A549 (cell line): ENCODE results near the gene SLC17A9. TPM values are rescaled to one million over a fixed set of nuclear protein-coding genes. Genes with fewer than 3 reads are reported as not detected.

ENCODE experiments used
- ATAC-seq, 2 experiments: fragments of 200-7000 bp in 1 of 2; fragments of >200 bp in 1 of 2; cut with Nextera tagmentation in 1 of 2; cut with Tn5 transposase in 1 of 2; 3 replicates each; pipeline versions ENCODE4 v1.8.0 to v1.9.1; 2018 to 2020; ENCODE audit warnings: mild to moderate bottlenecking in 1 of 2, moderate library complexity in 1 of 2
- CTCF ChIA-PET: fragments of 300-600 bp; sonication (Branson Sonifier 250); formaldehyde crosslinking; extraction: SDS; loops from one replicate; lab custom pipeline; 2021; ENCODE audit warnings: antibody characterized with exemption, inconsistent platforms; lab: Yijun Ruan, JAX
- POLR2A ChIA-PET: fragments of 350-600 bp; formaldehyde crosslinking; extraction: SDS; loops from one replicate; lab custom pipeline; 2021; ENCODE audit warnings: antibody characterized with exemption, inconsistent platforms; lab: Yijun Ruan, JAX
- DNase-seq, 2 experiments: peaks; one replicate each; pipeline versions ENCODE4 v3.0.0 to v3.0.0-alpha.2; 2011 to 2016; ENCODE audit warnings: low read depth in 1 of 2, low spot score in 1 of 2
- FAIRE-seq: peaks from 2 replicates; lab custom pipeline; 2011; peaks lifted over from hg19 to GRCh38; lab: Jason Lieb, UNC
- H3K27ac ChIP-seq, 2 experiments: fragments of >200 bp; sonication (Bioruptor Twin); formaldehyde crosslinking; 3 replicates each; pipeline ENCODE4 v1.5.1; 2016 to 2017
- H3K4me1 ChIP-seq: fragments of >200 bp; sonication (Bioruptor Twin); formaldehyde crosslinking; 3 replicates; pipeline ENCODE4 v1.6.1; 2016
- H3K4me2 ChIP-seq: fragments of >200 bp; sonication (Bioruptor Twin); formaldehyde crosslinking; 3 replicates; pipeline ENCODE4 v1.6.1; 2016
- H3K4me3 ChIP-seq: fragments of >200 bp; sonication (Bioruptor Twin); formaldehyde crosslinking; 3 replicates; pipeline ENCODE4 v1.5.1; 2016
- H3K9me3 ChIP-seq: fragments of >200 bp; sonication (Bioruptor Twin); formaldehyde crosslinking; 3 replicates; pipeline ENCODE4 v1.6.1; 2016
- CBX2 ChIP-seq: fragments of 200-600 bp; sonication (generic); IDR thresholded peaks from 2 replicates; pipeline ENCODE4 v1.6.1; 2016; ENCODE audit warnings: low read depth, mild to moderate bottlenecking, borderline replicate concordance
- CEBPB ChIP-seq, 2 experiments: fragments of >200 bp in 1 of 2; sonication (Bioruptor Twin) in 1 of 2; formaldehyde crosslinking in 1 of 2; IDR thresholded peaks; 2 replicates each; pipeline ENCODE4 v1.6.1; 2012 to 2016
- CHD4 ChIP-seq: fragments of 200-600 bp; sonication (generic); IDR thresholded peaks from 2 replicates; pipeline ENCODE4 v1.6.1; 2016; ENCODE audit warnings: antibody characterized with exemption, mild to moderate bottlenecking, borderline replicate concordance
- EHMT2 ChIP-seq: fragments of 200-600 bp; sonication (generic); IDR thresholded peaks from 2 replicates; pipeline ENCODE4 v1.6.1; 2016; ENCODE audit warnings: antibody characterized with exemption, low read depth, mild to moderate bottlenecking, moderate library complexity
- EP300 ChIP-seq, 2 experiments: fragments of >200 bp; sonication (Bioruptor Twin); formaldehyde crosslinking; IDR thresholded peaks; 2 replicates in 1 of 2; 3 replicates in 1 of 2; pipeline ENCODE4 v1.6.1; 2016 to 2017
- ESRRA ChIP-seq: fragments of 150-350 bp; IDR thresholded peaks from 2 replicates; pipeline ENCODE4 v1.6.1; 2014; ENCODE audit warnings: mild to moderate bottlenecking, low read length, borderline replicate concordance
- FOSB ChIP-seq: fragments of 250-450 bp; sonication (Bioruptor Pico); IDR thresholded peaks from 2 replicates; pipeline ENCODE4 v1.5.0; 2020; ENCODE audit warnings: mild to moderate bottlenecking, moderate library complexity
- GATA3 ChIP-seq: IDR thresholded peaks from 2 replicates; pipeline ENCODE4 v1.6.1; 2012; ENCODE audit warnings: borderline replicate concordance
- HDAC2 ChIP-seq: fragments of 200-600 bp; sonication (generic); IDR thresholded peaks from 2 replicates; pipeline ENCODE4 v1.6.1; 2016
- HEYL ChIP-seq: fragments of 250-450 bp; sonication (Bioruptor Pico); IDR thresholded peaks from 2 replicates; pipeline ENCODE4 v1.8.0; 2021; ENCODE audit warnings: mild to moderate bottlenecking, moderate library complexity
- HMGXB4 ChIP-seq: fragments of 250-450 bp; sonication (Bioruptor Pico); IDR thresholded peaks from 2 replicates; pipeline ENCODE4 v1.5.0; 2021; ENCODE audit warnings: mild to moderate bottlenecking, moderate library complexity, borderline replicate concordance
- JUN ChIP-seq, 2 experiments: fragments of >200 bp; sonication (Bioruptor Twin); formaldehyde crosslinking; IDR thresholded peaks; 2 replicates in 1 of 2; 3 replicates in 1 of 2; pipeline ENCODE4 v1.6.1; 2016 to 2017
- KDM1A ChIP-seq: fragments of 200-600 bp; sonication (generic); IDR thresholded peaks from 2 replicates; pipeline ENCODE4 v1.6.1; 2016; ENCODE audit warnings: low read depth, mild to moderate bottlenecking
- KDM5A ChIP-seq: fragments of 200-600 bp; sonication (generic); IDR thresholded peaks from 2 replicates; pipeline ENCODE4 v1.6.1; 2016; ENCODE audit warnings: antibody characterized with exemption, mild to moderate bottlenecking
- PHF8 ChIP-seq: fragments of 200-600 bp; sonication (generic); IDR thresholded peaks from 2 replicates; pipeline ENCODE4 v1.6.1; 2016; ENCODE audit warnings: low read depth, mild to moderate bottlenecking, antibody characterized with exemption, moderate library complexity, borderline replicate concordance
- RAD21 ChIP-seq, 2 experiments: fragments of >200 bp in 1 of 2; sonication (Bioruptor Twin) in 1 of 2; formaldehyde crosslinking in 1 of 2; IDR thresholded peaks in 1 of 2; conservative IDR thresholded peaks in 1 of 2; 2 replicates in 1 of 2; 3 replicates in 1 of 2; pipeline ENCODE4 v1.6.1; 2012 to 2018; ENCODE audit warnings: inconsistent platforms in 1 of 2
- RFX5 ChIP-seq: fragments of 450-650 bp; IDR thresholded peaks from 2 replicates; pipeline ENCODE4 v1.7.1; 2014; ENCODE audit warnings: antibody characterized with exemption, mild to moderate bottlenecking, moderate library complexity
- RNF2 ChIP-seq: fragments of 200-600 bp; sonication (generic); IDR thresholded peaks from 2 replicates; pipeline ENCODE4 v1.6.1; 2016; ENCODE audit warnings: low read depth, mild to moderate bottlenecking, antibody characterized with exemption, moderate library complexity, borderline replicate concordance
- SMC3 ChIP-seq: fragments of >200 bp; sonication (Bioruptor Twin); formaldehyde crosslinking; IDR thresholded peaks from 3 replicates; pipeline ENCODE4 v1.6.1; 2018; ENCODE audit warnings: inconsistent platforms
- SREBF2 ChIP-seq: fragments of 450-650 bp; IDR thresholded peaks from 2 replicates; pipeline ENCODE4 v1.6.1; 2014; ENCODE audit warnings: mild to moderate bottlenecking, moderate library complexity
- TP53 ChIP-seq: fragments of 250-450 bp; sonication (Bioruptor Pico); IDR thresholded peaks from 2 replicates; pipeline ENCODE4 v1.5.0; 2021; ENCODE audit warnings: mild to moderate bottlenecking, moderate library complexity
- USF2 ChIP-seq: fragments of 450-650 bp; IDR thresholded peaks from 2 replicates; pipeline ENCODE4 v1.6.1; 2014; ENCODE audit warnings: antibody characterized with exemption
- ZFP36 ChIP-seq: fragments of 450-650 bp; IDR thresholded peaks from 2 replicates; pipeline ENCODE4 v1.6.1; 2014; ENCODE audit warnings: borderline replicate concordance; ENCODE audit not compliant: partially characterized antibody
- WGBS: methylation state at CpG from one replicate; pipeline ENCODE4 v1.1.6; 2017; ENCODE audit errors: missing lambda C conversion rate; 5-methylcytosine and 5-hydroxymethylcytosine counted together
- polyA plus RNA-seq, 4 experiments: library from polyadenylated mRNA; depleted of rRNA in 3 of 4; stranded (reverse); fragments of >200 nt; fragmentation: RNase III in 1 of 4; extraction: RNeasy Plus Mini Kit Qiagen cat#74134 plus additional on column Dnase treatment in 1 of 4; gene quantifications; 2 replicates in 3 of 4; 3 replicates in 1 of 4; pipeline ENCODE4 v1.2.3, GENCODE V29; 2011 to 2017
- TF ChIP-seq, protein P1 (sequence below): IDR thresholded peaks from 2 replicates; pipeline ENCODE4 v1.6.1; 2012
- TF ChIP-seq, protein P2 (sequence below): fragments of 250-450 bp; sonication (Bioruptor Pico); IDR thresholded peaks from 2 replicates; pipeline ENCODE4 v1.5.0; 2020; ENCODE audit warnings: low read depth, mild to moderate bottlenecking, moderate library complexity

SLC17A9 gene
- polyA plus RNA-seq, 2 of the 4 experiments (the other 2 are of a cell fraction), result 0.05 TPM; not detected in 1

GRCh38 chr20:62962221-62962879 lies 9.8 kb downstream of the SLC17A9 start:
- TF ChIP-seq KDM1A, result no peak
- TF ChIP-seq, protein P1, sequence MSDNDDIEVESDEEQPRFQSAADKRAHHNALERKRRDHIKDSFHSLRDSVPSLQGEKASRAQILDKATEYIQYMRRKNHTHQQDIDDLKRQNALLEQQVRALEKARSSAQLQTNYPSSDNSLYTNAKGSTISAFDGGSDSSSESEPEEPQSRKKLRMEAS, result no peak
- TF ChIP-seq RNF2, result no peak
- TF ChIP-seq JUN (IDR thresholded peaks at IDR 0.05), result no peak
- TF ChIP-seq HEYL (CRISPR knock-in tag), result no peak
- TF ChIP-seq, protein P2, sequence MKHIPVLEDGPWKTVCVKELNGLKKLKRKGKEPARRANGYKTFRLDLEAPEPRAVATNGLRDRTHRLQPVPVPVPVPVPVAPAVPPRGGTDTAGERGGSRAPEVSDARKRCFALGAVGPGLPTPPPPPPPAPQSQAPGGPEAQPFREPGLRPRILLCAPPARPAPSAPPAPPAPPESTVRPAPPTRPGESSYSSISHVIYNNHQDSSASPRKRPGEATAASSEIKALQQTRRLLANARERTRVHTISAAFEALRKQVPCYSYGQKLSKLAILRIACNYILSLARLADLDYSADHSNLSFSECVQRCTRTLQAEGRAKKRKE (CRISPR knock-in tag), result no peak
- no peak for TF ChIP-seq TP53 (CRISPR knock-in tag)
- no peak for TF ChIP-seq PHF8
- no peak for TF ChIP-seq RAD21 (conservative IDR thresholded peaks at IDR 0.05 in 1 of 2, IDR thresholded peaks at IDR 0.05 in 1 of 2)
- no peak for TF ChIP-seq EP300 (IDR thresholded peaks at IDR 0.05)
- no peak for TF ChIP-seq ZFP36
- TF ChIP-seq HMGXB4 (CRISPR knock-in tag), result no peak
- TF ChIP-seq CHD4, result no peak
- no peak for TF ChIP-seq CEBPB (IDR thresholded peaks at IDR 0.05)
- TF ChIP-seq ESRRA, result no peak
- no peak for TF ChIP-seq HDAC2
- TF ChIP-seq SREBF2, result no peak
- ATAC-seq (no peak), FAIRE-seq (no peak), DNase-seq (no peak)
- Histone ChIP-seq H3K27ac (no peak overlapping the region), H3K9me3 (no peaks in the 10 kb centered on the region), H3K4me2 (no peak overlapping the region), H3K4me1 (no peaks in the 10 kb centered on the region), H3K4me3 (no peak overlapping the region)
- POLR2A ChIA-PET, result no interaction called here
- WGBS, result 87% methylated on average over 13 of the region's 30 CpGs
- CTCF ChIA-PET, result interaction anchor here (1.0 to 2.8 kb wide), 4 partner anchors 8 to 46 kb away, joined by 3 to 16 read pairs (median 4); no protein-coding TSS in a partner anchor

DNA sequence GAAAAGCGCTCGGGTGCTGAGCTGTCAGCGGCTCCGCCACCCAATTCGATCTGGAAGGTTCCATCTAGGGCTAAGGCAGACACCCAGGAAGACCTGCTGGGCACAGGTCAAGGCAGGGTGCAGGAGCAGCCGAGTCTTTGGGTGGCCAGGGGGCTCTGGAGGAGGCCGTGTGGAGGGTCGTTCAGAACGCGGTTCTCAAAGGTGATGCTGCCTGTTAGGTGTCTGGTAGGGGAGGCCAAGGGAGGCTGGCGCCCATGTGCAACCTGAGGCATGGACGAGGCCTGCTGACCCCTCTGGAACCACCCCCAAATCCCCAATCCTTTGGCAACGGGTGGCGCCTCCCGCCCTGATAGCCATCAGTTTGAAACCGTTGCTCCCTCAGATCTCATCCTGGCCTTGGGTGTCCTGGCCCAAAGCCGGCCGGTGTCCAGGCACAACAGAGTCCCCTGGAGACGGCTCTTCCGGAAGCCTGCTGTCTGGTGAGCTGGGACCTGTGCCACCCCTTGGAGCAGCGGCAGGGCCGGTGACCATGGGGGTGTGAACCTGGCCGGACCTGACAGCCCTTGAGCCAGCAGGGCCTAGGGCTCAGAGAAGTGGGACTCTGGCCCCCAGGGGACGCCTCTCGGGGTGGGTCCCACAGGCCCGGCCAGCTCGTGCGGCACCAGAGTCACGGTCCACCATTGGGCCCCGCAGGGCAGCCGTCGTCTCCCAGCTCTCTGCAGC lies 10.5 kb downstream of the SLC17A9 start:
- CTCF ChIA-PET, result interaction anchor here (1.4 to 2.8 kb wide), 2 partner anchors 9 kb away, joined by 4 to 16 read pairs; no protein-coding TSS in a partner anchor
- Histone ChIP-seq H3K9me3 (no peaks in the 10 kb centered on the region), H3K4me3 (no peak overlapping the region), H3K27ac (no peak overlapping the region), H3K4me1 (no peaks in the 10 kb centered on the region), H3K4me2 (no peak overlapping the region)
- TF ChIP-seq SREBF2 (no peak), ESRRA (no peak), CBX2 (no peak), RFX5 (no peak), GATA3 (no peak), EP300 (IDR thresholded peaks at IDR 0.05) (no peak), SMC3 (no peak), EHMT2 (no peak), USF2 (no peak), KDM1A (no peak), RAD21 (conservative IDR thresholded peaks at IDR 0.05 in 1 of 2, IDR thresholded peaks at IDR 0.05 in 1 of 2) (no peak), KDM5A (no peak), FOSB (CRISPR knock-in tag) (no peak), HDAC2 (no peak)
- DNase-seq (no peak), FAIRE-seq (no peak), ATAC-seq (no peak)
- POLR2A ChIA-PET, result no interaction called here
- WGBS, result 64% methylated on average over 29 of the region's 32 CpGs
